Stimulated activated CD8-positive, alpha-beta memory T cell treated with anti-CD3 and anti-CD28 coated beads, Interleukin-4, amount 100 ng/mL, for 4 hours (primary cell): Measurements from ENCODE around the gene DNAH1.

Experiments
- DNase-seq, 2 donors: peaks; one replicate each; pipeline ENCODE4 v3.0.0-alpha.2; 2020; ENCODE audit warnings: low read depth in 2 of 2, low spot score in 1 of 2

The DNAH1 gene

GRCh38 chr3:52385157-52385556 lies 69.0 kb downstream of the DNAH1 start:
- no peak for DNase-seq

GRCh38 chr3:52387481-52387880 lies 71.4 kb downstream of the DNAH1 start:
- DNase-seq: no peak

GRCh38 chr3:52388348-52388821 lies 72.3 kb downstream of the DNAH1 start:
- no peak for DNase-seq

DNA sequence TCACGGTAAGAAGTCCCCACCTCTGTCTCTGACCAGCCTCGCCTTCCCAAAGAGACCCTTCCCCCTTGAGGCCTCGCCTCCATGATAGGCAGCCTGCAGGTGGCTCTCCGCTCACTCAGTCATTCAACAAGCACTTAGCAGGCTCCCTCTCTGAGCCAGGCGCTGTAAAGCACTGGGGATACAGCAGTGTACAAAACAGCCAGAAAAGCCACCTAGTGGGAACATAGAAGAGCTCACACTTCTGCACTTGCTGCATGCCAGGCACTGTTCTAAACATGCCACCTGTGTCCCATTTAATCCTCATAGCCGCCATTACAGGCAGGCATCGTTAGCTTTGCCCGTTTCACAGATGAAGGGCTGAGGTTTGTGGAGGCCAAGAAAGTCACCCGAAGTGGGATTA lies 72.8 kb downstream of the DNAH1 start:
- no peak for DNase-seq

GRCh38 chr3:52391096-52391495 lies 75.0 kb downstream of the DNAH1 start:
- DNase-seq: no peak

DNA sequence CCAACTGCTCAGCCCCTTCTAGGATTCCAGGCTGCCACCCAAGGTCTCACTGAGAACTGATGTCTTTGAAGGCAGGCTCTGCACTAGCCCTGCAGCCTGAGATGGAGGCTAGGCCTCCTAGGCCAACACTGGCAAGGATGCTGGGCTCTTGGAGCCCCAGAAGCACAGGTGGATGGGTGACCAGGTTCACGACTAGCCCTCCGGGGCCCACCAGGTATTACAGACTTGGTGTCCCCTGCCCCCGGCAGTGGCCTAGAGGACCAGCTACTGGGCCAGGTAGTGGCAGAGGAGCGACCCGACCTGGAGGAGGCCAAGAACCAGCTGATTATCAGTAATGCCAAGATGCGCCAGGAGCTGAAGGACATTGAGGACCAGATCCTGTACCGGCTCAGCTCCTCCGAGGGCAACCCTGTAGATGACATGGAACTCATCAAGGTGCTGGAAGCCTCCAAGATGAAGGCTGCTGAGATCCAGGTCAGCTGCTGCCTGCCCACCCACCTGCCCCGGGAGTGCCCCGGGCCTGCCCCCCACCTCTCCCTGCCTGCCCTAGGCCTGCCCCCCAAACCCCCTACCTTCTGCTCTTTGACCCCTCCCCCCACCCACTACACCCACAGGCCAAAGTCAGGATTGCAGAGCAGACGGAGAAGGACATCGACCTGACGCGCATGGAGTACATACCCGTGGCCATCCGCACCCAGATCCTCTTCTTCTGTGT lies 76.3 kb downstream of the DNAH1 start:
- DNase-seq: no peak

- no peak for DNase-seq
Observed at GRCh38 chr3:52393131-52393807, 77.2 kb downstream of the DNAH1 start.

DNA sequence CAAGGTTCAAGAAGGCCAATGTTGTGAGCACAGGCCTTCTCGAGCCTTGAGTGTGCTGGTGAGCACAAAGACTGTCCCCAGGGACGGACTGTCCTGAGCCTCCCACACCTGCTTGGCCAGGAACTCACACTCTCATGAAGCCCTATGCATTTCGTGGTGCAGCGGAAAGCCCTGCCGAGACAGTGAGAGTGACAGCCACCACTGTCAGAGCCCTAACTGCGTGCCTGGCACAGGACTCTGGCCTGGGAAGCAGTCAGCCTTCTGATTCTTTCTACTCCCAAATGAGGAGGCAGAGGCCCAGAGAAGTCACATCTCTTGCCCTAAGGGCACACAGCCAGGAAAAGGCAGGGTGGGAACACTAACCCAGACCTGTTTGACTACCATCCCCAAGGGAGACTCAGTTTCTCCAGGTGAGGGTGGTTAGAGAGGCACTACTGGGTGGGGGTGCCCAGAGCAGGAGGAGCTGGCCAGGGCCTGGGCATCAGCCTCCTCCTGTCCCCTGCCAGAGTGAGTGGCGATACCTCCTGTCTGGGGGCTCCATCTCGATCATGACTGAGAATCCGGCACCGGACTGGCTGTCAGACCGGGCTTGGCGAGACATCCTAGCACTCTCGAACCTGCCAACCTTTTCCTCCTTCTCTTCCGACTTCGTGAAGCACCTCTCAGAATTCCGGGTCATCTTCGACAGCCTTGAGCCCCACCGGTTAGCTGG lies 78.0 kb downstream of the DNAH1 start:
- no peak for DNase-seq

GRCh38 chr3:52394751-52395502 lies 78.8 kb downstream of the DNAH1 start:
- no peak for DNase-seq

DNA sequence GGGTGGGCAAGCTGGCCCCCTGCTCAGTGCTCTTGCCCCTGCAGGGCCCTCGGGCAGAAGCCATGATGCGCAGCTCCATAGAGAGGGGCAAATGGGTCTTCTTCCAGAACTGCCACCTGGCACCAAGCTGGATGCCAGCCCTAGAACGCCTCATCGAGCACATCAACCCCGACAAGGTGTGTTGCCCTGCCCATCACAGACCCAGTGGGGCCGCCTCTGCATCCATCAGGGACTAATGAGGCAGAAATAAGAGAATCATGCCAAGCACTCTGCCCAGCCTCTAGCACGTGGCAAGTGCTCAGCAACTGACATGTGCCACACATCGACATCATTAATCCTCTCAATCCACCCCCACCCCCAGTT lies 79.4 kb downstream of the DNAH1 start:
- no peak for DNase-seq

DNA sequence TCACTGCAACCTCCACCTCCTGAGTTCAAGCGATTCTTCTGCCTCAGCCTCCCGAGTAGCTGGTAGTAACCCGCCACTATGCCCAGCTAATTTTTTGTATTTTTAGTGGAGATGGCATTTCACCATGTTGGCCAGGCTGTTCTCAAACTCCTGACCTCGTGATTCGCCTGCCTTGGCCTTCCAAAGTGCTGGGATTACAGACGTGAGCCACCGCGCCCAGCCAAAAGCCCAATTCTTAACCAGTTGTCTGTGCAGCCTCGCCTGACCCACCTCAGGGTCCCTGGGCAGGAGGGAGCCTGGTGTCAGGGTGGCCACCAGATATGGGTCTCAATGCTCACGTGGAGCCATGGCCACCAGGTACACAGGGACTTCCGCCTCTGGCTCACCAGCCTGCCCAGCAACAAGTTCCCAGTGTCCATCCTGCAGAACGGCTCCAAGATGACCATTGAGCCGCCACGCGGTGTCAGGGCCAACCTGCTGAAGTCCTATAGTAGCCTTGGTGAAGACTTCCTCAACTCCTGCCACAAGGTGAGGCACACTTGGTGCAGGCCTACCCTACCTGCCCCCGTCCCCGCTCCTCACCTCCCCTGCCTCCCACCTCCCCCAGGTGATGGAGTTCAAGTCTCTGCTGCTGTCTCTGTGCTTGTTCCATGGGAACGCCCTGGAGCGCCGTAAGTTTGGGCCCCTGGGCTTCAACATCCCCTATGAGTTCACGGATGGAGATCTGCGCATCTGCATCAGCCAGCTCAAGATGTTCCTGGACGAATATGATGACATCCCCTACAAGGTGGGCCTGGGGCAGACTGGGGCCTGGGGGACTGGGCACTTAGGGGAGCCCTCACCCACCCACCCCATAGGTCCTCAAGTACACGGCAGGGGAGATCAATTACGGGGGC lies 80.1 kb downstream of the DNAH1 start:
- DNase-seq: no peak

DNA sequence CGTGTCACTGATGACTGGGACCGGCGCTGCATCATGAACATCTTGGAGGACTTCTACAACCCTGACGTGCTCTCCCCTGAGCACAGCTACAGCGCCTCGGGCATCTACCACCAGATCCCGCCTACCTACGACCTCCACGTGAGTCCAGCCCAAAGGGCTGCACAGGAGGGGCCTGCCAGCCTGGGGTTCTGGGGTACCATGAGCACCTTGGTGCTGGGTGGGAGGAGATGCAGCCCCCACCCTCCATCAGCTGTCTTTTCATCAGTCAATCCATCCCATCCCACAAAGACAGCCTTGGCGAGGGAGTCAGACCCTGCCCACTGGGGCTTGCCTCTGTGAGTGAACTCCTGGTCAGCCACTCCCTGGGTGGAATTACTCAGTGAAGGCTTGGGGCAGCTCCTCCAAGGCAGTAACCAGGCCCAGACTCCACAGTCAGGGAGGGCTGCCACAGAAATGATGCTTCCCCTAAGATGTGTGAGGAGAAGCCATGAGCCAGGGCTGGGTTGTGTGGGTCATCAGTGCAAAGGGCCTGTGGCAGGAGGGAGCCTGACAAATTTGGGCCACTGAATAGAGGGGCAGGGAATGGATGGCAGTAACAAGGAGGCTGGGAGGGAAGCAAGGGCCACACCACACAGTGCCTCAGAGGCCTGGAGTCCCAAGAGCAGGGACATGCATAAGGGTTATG lies 80.9 kb downstream of the DNAH1 start:
- no peak for DNase-seq

GRCh38 chr3:52397676-52398399 lies 81.7 kb downstream of the DNAH1 start:
- DNase-seq: no peak

GRCh38 chr3:52398670-52399081 lies 82.6 kb downstream of the DNAH1 start:
- no peak for DNase-seq

DNA sequence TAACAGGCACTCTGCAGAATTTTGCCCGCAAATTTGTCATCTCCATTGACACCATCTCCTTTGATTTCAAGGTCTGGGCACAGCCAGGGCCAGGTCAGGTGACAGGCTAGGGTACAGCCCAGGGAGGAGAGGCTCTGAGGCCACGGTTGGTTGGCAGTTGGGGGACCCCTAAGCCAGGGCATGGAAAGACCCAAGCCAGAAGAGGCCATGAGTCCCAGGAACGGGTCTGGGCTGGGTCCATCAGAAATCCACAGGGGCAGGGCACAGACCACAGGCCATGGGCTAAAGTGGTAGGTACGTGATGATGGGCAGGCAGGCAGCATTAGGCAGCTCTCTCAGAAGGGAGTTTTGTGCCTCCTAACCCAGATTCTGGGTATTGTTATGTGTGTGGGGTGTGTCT lies 83.0 kb downstream of the DNAH1 start:
- no peak for DNase-seq

- DNase-seq: no peak
Observed at GRCh38 chr3:52399593-52399992, 83.5 kb downstream of the DNAH1 start.

DNA sequence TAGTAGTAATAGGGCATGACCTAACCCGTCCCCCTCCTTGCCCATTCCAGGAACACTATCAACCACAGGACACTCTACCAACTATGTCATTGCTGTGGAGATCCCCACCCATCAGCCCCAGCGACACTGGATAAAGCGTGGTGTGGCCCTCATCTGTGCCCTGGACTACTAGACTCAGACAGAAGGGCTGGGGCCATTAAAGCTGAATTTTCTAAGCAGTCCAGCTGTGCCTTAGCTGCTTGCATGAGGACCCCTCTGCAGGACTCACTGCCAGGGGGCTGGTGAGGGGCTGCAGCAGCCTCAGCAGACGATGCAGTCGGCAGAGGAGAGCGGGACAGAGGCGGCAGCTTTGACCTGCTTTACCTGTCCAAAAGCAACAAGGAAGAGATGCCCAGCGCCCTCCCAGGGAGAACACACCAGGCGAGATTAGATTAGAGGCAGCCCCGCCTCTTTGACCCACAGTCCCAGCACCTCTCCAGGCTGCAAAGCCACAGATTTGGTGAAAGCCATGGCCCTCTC lies 84.2 kb downstream of the DNAH1 start:
- DNase-seq: no peak

DNA sequence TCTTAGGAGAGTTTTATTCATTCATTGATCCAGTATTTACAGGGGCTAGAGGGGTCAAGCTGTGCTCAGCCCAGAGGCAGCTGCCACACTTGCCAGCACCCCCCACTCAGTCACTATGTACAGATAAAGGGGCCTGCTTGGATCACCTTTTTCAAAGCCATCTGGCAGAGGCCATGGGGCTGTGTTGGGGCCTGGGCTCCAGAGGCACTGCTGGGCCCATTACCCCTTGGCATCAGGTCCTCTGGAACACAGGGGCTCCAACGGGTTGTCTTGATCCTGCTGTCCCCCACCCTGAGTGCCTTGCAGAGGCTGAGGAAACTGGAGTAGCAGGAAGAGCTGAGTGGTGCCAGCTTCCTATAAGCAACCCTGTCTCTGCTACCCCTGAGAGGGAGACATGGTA lies 84.9 kb downstream of the DNAH1 start:
- DNase-seq: no peak

DNA sequence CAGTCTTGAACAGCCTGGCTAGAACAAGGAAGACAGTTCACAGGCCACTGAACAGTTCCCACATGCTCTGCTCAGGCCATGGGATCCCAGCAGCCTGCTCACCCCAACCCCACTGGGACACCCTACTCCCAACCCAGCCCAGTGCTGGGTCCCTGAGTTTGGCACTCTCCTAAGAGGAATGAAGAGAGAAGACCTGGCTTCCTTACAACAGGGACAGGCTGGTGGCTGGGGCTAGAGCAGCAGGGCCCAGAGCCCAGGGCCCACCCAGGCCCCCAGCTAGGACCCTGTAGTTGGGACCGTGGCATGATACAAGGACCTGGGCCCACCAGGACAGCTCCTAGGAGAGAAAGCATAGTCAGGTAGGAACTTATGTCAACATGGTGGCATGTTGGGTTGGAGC lies 85.4 kb downstream of the DNAH1 start:
- no peak for DNase-seq
